SK-N-SH treated with all-trans-retinoic acid at 6 μM for 48 hours (cell line): ENCODE results near the gene HERC4.
"Not testable (repeated sequence)": the region's sequence is repeated elsewhere in the genome, so short reads cannot be mapped to it uniquely, and the experiment has no call there.

Experiments
- ATAC-seq: fragments of 200-7000 bp; cut with Tn5 transposase; 3 replicates; pipeline ENCODE4 v1.9.1; 2020; ENCODE audit warnings: mild to moderate bottlenecking, moderate library complexity
- CSDC2 ChIP-seq: fragments of 250-450 bp; sonication (Bioruptor Pico); IDR thresholded peaks from 2 replicates; pipeline ENCODE4 v1.5.0; 2020; ENCODE audit warnings: mild to moderate bottlenecking, moderate library complexity
- CSRNP3 ChIP-seq: fragments of 250-450 bp; sonication (Bioruptor Pico); IDR thresholded peaks from 2 replicates; pipeline ENCODE4 v1.5.1; 2021; ENCODE audit warnings: mild to moderate bottlenecking, moderate library complexity
- ESRRG ChIP-seq: fragments of 250-450 bp; sonication (Bioruptor Pico); IDR thresholded peaks from 2 replicates; pipeline ENCODE4 v1.6.1; 2021; ENCODE audit warnings: mild to moderate bottlenecking
- GLIS3 ChIP-seq: fragments of 250-450 bp; sonication (Bioruptor Pico); IDR thresholded peaks from 2 replicates; pipeline ENCODE4 v1.5.0; 2020; ENCODE audit warnings: mild to moderate bottlenecking, moderate library complexity
- ISL1 ChIP-seq: fragments of 250-450 bp; sonication (Bioruptor Pico); IDR thresholded peaks from 2 replicates; pipeline ENCODE4 v2.1.2; 2022; ENCODE audit warnings: mild to moderate bottlenecking, moderate library complexity
- OSR1 ChIP-seq: fragments of 250-450 bp; sonication (Bioruptor Pico); IDR thresholded peaks from 2 replicates; pipeline ENCODE4 v1.8.0; 2022; ENCODE audit warnings: moderate library complexity, mild to moderate bottlenecking, inconsistent platforms
- PPARA ChIP-seq: fragments of 250-450 bp; sonication (Bioruptor Pico); IDR thresholded peaks from 2 replicates; pipeline ENCODE4 v1.5.0; 2020; ENCODE audit warnings: mild to moderate bottlenecking, borderline replicate concordance
- RARB ChIP-seq: fragments of 250-450 bp; sonication (Bioruptor Pico); IDR thresholded peaks from 2 replicates; pipeline ENCODE4 v1.8.0; 2021; ENCODE audit warnings: mild to moderate bottlenecking, moderate library complexity
- TCF4 ChIP-seq: fragments of 250-450 bp; sonication (Bioruptor Pico); IDR thresholded peaks from 2 replicates; pipeline ENCODE4 v1.8.0; 2021; ENCODE audit warnings: mild to moderate bottlenecking, moderate library complexity, borderline replicate concordance
- ZFP3 ChIP-seq: fragments of 250-450 bp; sonication (Bioruptor Pico); IDR thresholded peaks from 2 replicates; pipeline ENCODE4 v1.5.0; 2020; ENCODE audit warnings: mild to moderate bottlenecking, moderate library complexity
- ZFP30 ChIP-seq: fragments of 450-650 bp; formaldehyde crosslinking; IDR thresholded peaks from 2 replicates; pipeline ENCODE4 v1.5.0; 2022; ENCODE audit warnings: mild to moderate bottlenecking, moderate library complexity
- ZNF70 ChIP-seq: fragments of 450-650 bp; formaldehyde crosslinking; IDR thresholded peaks from 2 replicates; pipeline ENCODE4 v1.5.0; 2020; ENCODE audit warnings: mild to moderate bottlenecking, moderate library complexity
- TF ChIP-seq, protein P1 (sequence below): fragments of 250-450 bp; sonication (Bioruptor Pico); IDR thresholded peaks from 2 replicates; pipeline ENCODE4 v1.5.1; 2020; ENCODE audit warnings: low read depth, mild to moderate bottlenecking, moderate library complexity
- TF ChIP-seq, protein P2 (sequence below): fragments of 250-450 bp; sonication (Bioruptor Pico); IDR thresholded peaks from 2 replicates; pipeline ENCODE4 v1.8.0; 2021; ENCODE audit warnings: low read depth, mild to moderate bottlenecking, moderate library complexity, borderline replicate concordance
- TF ChIP-seq, protein P3 (sequence below): fragments of 250-450 bp; sonication (Bioruptor Pico); IDR thresholded peaks from 2 replicates; pipeline ENCODE4 v1.5.0; 2020; ENCODE audit warnings: mild to moderate bottlenecking, moderate library complexity

HERC4 gene

GRCh38 chr10:68023292-68023691, 51.8 kb downstream of the HERC4 start:
- TF ChIP-seq ZFP30 (CRISPR knock-in tag) = no peak
- TF ChIP-seq, protein P1, sequence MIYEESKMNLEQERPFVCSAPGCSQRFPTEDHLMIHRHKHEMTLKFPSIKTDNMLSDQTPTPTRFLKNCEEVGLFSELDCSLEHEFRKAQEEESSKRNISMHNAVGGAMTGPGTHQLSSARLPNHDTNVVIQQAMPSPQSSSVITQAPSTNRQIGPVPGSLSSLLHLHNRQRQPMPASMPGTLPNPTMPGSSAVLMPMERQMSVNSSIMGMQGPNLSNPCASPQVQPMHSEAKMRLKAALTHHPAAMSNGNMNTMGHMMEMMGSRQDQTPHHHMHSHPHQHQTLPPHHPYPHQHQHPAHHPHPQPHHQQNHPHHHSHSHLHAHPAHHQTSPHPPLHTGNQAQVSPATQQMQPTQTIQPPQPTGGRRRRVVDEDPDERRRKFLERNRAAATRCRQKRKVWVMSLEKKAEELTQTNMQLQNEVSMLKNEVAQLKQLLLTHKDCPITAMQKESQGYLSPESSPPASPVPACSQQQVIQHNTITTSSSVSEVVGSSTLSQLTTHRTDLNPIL (CRISPR knock-in tag) = no peak
- TF ChIP-seq CSRNP3 (CRISPR knock-in tag) = no peak
- TF ChIP-seq, protein P2, sequence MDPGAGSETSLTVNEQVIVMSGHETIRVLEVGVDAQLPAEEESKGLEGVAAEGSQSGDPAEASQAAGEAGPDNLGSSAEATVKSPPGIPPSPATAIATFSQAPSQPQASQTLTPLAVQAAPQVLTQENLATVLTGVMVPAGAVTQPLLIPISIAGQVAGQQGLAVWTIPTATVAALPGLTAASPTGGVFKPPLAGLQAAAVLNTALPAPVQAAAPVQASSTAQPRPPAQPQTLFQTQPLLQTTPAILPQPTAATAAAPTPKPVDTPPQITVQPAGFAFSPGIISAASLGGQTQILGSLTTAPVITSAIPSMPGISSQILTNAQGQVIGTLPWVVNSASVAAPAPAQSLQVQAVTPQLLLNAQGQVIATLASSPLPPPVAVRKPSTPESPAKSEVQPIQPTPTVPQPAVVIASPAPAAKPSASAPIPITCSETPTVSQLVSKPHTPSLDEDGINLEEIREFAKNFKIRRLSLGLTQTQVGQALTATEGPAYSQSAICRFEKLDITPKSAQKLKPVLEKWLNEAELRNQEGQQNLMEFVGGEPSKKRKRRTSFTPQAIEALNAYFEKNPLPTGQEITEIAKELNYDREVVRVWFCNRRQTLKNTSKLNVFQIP (CRISPR knock-in tag) = no peak
- no peak for TF ChIP-seq ZFP3 (CRISPR knock-in tag)
- TF ChIP-seq CSDC2 (CRISPR knock-in tag) = no peak
- no peak for TF ChIP-seq OSR1 (CRISPR knock-in tag)
- TF ChIP-seq TCF4 (CRISPR knock-in tag) = no peak
- ATAC-seq = no peak

- not testable (repeated sequence) for ATAC-seq
Observed at GRCh38 chr10:68022324-68022723, 52.8 kb downstream of the HERC4 start.

GRCh38 chr10:68016519-68016918, 58.6 kb downstream of the HERC4 start:
- not testable (repeated sequence) for ATAC-seq

DNA sequence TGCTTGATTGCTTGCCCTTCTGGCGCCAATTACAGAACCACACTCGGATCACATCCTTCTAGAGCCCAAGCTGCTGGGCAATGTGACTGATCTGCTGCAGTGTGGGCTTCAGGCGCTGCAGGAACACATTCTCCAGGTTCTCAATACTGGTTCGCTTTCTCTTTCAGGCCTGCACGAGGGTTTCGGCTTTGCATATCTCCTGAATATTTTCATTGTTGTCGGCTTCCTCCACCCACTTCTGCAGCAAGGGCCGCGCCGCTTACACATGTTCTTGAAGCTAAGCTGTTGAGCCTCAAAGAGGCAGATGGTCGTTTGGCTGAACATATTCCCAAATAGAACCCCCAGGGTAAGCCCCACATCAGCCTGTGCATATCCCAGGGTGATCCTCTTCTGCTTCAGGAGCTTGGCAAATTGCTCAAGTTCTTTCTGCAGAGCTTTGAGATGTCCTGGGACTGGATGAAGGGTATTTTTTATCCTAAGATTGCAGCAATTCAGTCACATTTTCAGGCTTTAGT, 64.6 kb downstream of the HERC4 start:
- no peak for ATAC-seq
- TF ChIP-seq CSDC2 (CRISPR knock-in tag) (no peak), RARB (CRISPR knock-in tag) (no peak), ZFP3 (CRISPR knock-in tag) (no peak), ESRRG (no peak), ISL1 (CRISPR knock-in tag) (no peak), ZNF70 (CRISPR knock-in tag) (no peak), GLIS3 (CRISPR knock-in tag) (no peak)
- TF ChIP-seq, protein P1 (CRISPR knock-in tag) = no peak
- TF ChIP-seq, protein P3, sequence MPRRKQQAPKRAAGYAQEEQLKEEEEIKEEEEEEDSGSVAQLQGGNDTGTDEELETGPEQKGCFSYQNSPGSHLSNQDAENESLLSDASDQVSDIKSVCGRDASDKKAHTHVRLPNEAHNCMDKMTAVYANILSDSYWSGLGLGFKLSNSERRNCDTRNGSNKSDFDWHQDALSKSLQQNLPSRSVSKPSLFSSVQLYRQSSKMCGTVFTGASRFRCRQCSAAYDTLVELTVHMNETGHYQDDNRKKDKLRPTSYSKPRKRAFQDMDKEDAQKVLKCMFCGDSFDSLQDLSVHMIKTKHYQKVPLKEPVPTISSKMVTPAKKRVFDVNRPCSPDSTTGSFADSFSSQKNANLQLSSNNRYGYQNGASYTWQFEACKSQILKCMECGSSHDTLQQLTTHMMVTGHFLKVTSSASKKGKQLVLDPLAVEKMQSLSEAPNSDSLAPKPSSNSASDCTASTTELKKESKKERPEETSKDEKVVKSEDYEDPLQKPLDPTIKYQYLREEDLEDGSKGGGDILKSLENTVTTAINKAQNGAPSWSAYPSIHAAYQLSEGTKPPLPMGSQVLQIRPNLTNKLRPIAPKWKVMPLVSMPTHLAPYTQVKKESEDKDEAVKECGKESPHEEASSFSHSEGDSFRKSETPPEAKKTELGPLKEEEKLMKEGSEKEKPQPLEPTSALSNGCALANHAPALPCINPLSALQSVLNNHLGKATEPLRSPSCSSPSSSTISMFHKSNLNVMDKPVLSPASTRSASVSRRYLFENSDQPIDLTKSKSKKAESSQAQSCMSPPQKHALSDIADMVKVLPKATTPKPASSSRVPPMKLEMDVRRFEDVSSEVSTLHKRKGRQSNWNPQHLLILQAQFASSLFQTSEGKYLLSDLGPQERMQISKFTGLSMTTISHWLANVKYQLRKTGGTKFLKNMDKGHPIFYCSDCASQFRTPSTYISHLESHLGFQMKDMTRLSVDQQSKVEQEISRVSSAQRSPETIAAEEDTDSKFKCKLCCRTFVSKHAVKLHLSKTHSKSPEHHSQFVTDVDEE (CRISPR knock-in tag) = no peak

DNA sequence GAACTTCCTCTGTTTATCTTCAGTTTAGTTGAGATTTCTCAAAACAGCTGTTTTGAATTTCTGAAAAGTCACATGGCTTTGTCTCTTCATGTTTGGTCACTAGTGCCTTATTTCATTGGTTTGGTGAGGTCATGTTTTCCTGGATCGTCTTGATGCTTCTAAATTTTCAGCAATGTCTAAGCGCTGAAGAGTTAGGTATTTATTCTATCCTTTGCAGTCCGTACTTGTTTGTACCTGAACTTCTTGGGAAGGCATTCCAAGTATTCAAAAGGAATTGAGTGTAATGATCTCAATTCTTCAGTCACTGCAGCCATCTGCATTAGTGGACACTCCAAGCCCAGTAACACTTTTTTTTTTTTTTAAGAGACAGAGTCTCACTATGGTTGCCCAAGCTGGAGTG, 67.7 kb downstream of the HERC4 start:
- TF ChIP-seq TCF4 (CRISPR knock-in tag) (no peak), CSRNP3 (CRISPR knock-in tag) (no peak), PPARA (CRISPR knock-in tag) (no peak)
- ATAC-seq = no peak
